ENCODE results near the gene KIR3DL3.

DNA sequence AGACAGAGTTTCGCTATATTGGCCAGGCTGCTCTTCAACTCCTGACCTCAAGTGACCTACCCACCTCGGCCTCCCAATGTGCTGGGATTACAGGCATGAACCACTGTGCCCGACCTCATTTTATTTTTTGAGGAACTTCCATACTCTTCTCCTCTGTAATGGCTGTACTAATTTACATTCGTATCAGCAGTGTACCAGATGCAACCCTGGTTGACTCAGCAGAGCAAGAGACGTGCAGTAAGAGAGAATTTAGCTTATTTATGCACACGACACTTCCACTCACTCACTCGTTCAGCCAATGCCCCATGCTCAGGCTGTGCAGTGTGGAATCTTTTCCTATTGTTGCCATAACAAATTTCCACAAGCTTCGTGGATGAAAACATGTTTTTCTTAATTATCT, 6.9 kb downstream of the KIR3DL3 start:
- TF ChIP-seq, protein P1, sequence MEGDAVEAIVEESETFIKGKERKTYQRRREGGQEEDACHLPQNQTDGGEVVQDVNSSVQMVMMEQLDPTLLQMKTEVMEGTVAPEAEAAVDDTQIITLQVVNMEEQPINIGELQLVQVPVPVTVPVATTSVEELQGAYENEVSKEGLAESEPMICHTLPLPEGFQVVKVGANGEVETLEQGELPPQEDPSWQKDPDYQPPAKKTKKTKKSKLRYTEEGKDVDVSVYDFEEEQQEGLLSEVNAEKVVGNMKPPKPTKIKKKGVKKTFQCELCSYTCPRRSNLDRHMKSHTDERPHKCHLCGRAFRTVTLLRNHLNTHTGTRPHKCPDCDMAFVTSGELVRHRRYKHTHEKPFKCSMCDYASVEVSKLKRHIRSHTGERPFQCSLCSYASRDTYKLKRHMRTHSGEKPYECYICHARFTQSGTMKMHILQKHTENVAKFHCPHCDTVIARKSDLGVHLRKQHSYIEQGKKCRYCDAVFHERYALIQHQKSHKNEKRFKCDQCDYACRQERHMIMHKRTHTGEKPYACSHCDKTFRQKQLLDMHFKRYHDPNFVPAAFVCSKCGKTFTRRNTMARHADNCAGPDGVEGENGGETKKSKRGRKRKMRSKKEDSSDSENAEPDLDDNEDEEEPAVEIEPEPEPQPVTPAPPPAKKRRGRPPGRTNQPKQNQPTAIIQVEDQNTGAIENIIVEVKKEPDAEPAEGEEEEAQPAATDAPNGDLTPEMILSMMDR (optimal IDR thresholded peaks at IDR 0.05 in 1 of 3, IDR thresholded peaks at IDR 0.05 in 1 of 3, conservative IDR thresholded peaks at IDR 0.05 in 1 of 3; ENCODE audit: extremely low read depth in 1 of 3, insufficient read depth in 2 of 3, low read length in 3 of 3) = no peak
- TF ChIP-seq EZH2 (IDR thresholded peaks at IDR 0.05; ENCODE audit: low read length) = no peak
